AG04450 (cell line): Measurements from ENCODE around the gene ATP5IF1. TPM values are rescaled to one million over a fixed set of nuclear protein-coding genes. Genes with fewer than 3 reads are reported as not detected.

Source experiments
- CTCF ChIA-PET: fragments of 300-600, 350-600 bp; formaldehyde crosslinking; extraction: SDS; loops from one replicate; lab custom pipeline; 2022; ENCODE audit warnings: antibody characterized with exemption, inconsistent platforms; lab: Charles Lee
- POLR2A ChIA-PET: fragments of 350-600 bp; formaldehyde crosslinking; extraction: SDS; loops from one replicate; lab custom pipeline; 2021; ENCODE audit warnings: antibody characterized with exemption, inconsistent platforms; lab: Yijun Ruan, JAX
- DNase-seq: peaks from one replicate; pipeline ENCODE4 v3.0.0-alpha.2; 2011; ENCODE audit warnings: low read depth, low spot score
- H3K27ac ChIP-seq: one replicate; pipeline ENCODE4 v1.5.1; 2012; ENCODE audit warnings: low read depth, low read length, control low read depth
- H3K27me3 ChIP-seq: one replicate; pipeline ENCODE4 v1.6.0; 2012; ENCODE audit warnings: low read length; ENCODE audit not compliant: control insufficient read depth, insufficient read depth
- H3K4me3 ChIP-seq: 2 replicates; pipeline ENCODE4 v1.5.1; 2011; ENCODE audit warnings: mild to moderate bottlenecking, low read depth, low read length, control low read depth
- H3K9me3 ChIP-seq: 2 replicates; pipeline ENCODE4 v1.5.1; 2012; ENCODE audit warnings: low read length; ENCODE audit not compliant: control insufficient read depth, insufficient read depth
- polyA plus RNA-seq: library from polyadenylated mRNA; depleted of rRNA; stranded (reverse); fragments of >200 nt; gene quantifications from 2 replicates; pipeline ENCODE4 v1.2.3, GENCODE V29; 2011
- TF ChIP-seq, protein P1 (sequence below): IDR thresholded peaks from 2 replicates; pipeline ENCODE4 v1.5.1; 2011; ENCODE audit warnings: low read depth, low read length, control low read depth, inconsistent platforms

The ATP5IF1 gene
- polyA plus RNA-seq, 1 experiment, result 189 TPM

DNA sequence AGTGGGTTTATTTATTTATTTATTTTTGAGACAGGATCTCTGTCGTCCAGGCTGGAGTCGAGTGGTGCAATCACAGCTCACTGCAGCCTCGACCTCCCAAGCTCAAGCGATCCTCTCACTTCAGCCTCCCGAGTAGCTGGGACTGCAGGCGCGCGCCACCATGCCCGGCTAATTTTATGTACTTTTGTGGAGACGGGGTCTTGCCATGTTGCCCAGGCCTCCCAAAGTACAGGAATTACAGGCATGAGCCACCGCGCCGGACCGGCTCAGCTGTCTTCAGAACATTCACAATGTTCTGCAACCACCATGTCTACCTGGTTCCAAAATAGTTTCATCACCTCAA lies 2.7 kb upstream of the ATP5IF1 start:
- H3K9me3 ChIP-seq, result peaks cover 4% of the 10 kb centered on the region; the same call in 1 of the 2 replicates
- H3K27me3 ChIP-seq, result no peaks in the 10 kb centered on the region
- TF ChIP-seq, protein P1, sequence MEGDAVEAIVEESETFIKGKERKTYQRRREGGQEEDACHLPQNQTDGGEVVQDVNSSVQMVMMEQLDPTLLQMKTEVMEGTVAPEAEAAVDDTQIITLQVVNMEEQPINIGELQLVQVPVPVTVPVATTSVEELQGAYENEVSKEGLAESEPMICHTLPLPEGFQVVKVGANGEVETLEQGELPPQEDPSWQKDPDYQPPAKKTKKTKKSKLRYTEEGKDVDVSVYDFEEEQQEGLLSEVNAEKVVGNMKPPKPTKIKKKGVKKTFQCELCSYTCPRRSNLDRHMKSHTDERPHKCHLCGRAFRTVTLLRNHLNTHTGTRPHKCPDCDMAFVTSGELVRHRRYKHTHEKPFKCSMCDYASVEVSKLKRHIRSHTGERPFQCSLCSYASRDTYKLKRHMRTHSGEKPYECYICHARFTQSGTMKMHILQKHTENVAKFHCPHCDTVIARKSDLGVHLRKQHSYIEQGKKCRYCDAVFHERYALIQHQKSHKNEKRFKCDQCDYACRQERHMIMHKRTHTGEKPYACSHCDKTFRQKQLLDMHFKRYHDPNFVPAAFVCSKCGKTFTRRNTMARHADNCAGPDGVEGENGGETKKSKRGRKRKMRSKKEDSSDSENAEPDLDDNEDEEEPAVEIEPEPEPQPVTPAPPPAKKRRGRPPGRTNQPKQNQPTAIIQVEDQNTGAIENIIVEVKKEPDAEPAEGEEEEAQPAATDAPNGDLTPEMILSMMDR, result no peak
- no peak overlapping the region for H3K27ac ChIP-seq
- H3K4me3 ChIP-seq, result no peak overlapping the region
- ChIA-PET CTCF (interaction anchor here (6.4 kb wide), 1 partner anchor 15 kb away, joined by 30 read pairs; no protein-coding TSS in a partner anchor), POLR2A (no interaction called here)
- no peak for DNase-seq

DNA sequence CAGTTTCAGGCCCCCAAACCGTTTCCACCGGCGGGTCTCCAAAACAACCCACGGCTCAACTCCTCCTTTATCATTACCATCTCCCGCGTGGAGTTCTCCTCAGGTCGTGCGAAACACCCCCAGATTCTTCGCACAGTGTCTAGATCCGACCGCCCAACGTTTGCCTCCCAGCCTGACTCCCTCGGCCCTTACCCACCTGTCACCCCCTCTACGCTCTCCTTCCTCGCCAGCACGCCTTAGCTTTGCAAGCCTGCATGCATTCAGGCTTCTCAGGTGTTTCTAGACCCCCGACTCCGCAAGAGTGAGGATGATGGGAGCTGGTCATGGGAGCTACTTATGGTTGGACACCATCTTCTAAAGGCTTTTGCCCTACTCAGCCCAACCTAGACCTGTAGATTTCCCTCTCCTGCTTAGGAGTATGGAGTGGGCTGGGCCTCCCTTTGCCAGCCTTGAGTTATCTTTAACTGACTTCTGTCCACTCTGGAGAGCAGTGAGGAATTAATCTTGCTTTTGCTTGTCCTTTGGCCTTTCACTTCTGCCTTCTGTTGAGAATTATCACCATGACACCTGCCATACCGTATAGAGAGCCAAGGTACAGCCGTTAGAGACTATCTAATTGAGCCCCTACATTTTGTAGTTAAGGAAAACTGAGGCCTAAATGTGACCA lies 865 bp downstream of the ATP5IF1 start:
- POLR2A ChIA-PET, result interaction anchor here (0.6 to 1.2 kb wide), 4 partner anchors 23 to 345 kb away, joined by 3 to 13 read pairs (median 4); partner anchors contain the start of genes EYA3 and SESN2
- TF ChIP-seq, protein P1, result no peak
- CTCF ChIA-PET, result interaction anchor here (6.4 kb wide), 1 partner anchor 12 kb away, joined by 30 read pairs; no protein-coding TSS in a partner anchor
- peaks cover 4% of the 10 kb centered on the region; the same call in 1 of the 2 replicates for H3K9me3 ChIP-seq
- no peak overlapping the region for H3K27ac ChIP-seq
- H3K4me3 ChIP-seq, result peak overlapping the region; percentile 100
- H3K27me3 ChIP-seq, result no peaks in the 10 kb centered on the region
- DNase-seq, result no peak

DNA sequence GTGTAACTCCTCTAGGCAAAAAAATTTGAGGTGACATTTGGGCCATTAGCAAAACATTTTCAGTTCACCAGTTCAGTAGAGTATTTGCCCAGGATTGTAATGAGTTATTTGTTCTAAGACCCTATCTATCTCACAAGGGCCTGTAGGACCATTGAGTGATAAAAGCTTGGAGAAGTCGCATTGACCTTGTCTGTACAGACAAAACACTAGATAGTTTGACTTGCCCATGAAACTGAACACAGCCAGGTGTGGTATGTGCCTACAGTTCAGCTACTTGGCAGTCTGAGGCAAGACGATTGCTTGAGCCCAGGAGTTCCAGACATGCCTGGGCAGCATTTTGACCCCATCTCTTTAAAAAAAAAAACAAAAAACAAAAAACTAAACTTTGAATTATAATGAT lies 3.1 kb downstream of the ATP5IF1 start:
- Histone ChIP-seq H3K4me3 (no peak overlapping the region), H3K9me3 (peaks cover 4% of the 10 kb centered on the region; the same call in 1 of the 2 replicates), H3K27me3 (no peaks in the 10 kb centered on the region), H3K27ac (no peak overlapping the region)
- ChIA-PET CTCF (interaction anchor here (6.4 kb wide), 1 partner anchor 9 kb away, joined by 30 read pairs; no protein-coding TSS in a partner anchor), POLR2A (interaction anchor here (0.7 kb wide), 1 partner anchor 348 kb away, joined by 5 read pairs; no protein-coding TSS in a partner anchor)
- TF ChIP-seq, protein P1, result no peak
- no peak for DNase-seq

DNA sequence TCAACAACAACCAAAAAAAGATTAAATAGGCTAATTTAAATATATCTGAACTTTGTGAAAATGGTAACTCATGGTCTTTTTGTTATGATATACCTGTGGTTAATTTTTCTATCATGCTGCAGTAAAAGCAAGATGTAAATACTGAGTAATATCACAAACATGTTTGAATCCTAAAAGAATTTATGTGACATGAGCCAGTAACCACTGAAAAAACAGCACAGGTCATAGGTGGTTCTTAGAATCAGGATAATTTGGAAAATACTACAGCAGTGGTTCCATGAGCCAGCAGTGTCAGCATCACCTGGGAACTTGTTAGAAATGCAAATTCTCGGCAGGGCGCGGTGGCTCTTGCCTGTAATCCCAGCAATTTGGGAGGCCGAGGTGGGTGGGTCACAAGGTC lies 4.1 kb downstream of the ATP5IF1 start:
- POLR2A ChIA-PET, result no interaction called here
- Histone ChIP-seq H3K4me3 (no peak overlapping the region), H3K9me3 (peaks cover 4% of the 10 kb centered on the region; the same call in 1 of the 2 replicates), H3K27ac (no peak overlapping the region), H3K27me3 (no peaks in the 10 kb centered on the region)
- DNase-seq, result no peak
- TF ChIP-seq, protein P1, result no peak
- CTCF ChIA-PET, result no interaction called here

DNA sequence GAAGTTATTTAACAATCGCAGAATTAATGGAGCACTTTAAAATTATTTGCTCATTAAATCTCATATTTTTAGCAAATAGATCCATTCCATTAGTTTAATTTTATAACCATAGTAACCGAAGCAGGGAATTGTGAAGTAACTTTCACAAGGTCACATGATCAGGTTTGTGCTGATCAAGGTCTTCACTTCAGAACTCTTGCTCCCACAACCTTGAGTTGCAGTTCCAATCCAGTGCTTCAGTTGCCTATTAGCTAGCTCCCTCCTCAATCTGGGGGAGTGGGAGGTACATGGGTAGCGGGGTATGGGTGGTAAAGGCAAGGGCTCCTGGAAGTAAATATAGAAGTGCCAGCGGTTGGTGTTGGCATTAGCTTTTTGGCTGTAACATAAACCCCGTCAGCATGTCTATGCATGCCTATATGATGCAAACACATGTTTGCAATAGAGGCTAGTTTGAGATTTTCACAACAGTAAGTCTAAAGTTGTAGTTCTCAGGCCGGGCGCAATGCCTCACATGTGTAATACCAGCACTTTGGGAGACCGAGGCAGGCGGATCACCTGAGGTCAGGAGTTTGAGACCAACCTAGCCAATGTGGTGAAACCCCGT lies 5.8 kb downstream of the ATP5IF1 start:
- POLR2A ChIA-PET, result no interaction called here
- H3K9me3 ChIP-seq, result no peaks in the 10 kb centered on the region
- CTCF ChIA-PET, result no interaction called here
- TF ChIP-seq, protein P1, result no peak
- H3K27me3 ChIP-seq, result no peaks in the 10 kb centered on the region
- DNase-seq, result no peak
- no peak overlapping the region for H3K4me3 ChIP-seq
- H3K27ac ChIP-seq, result no peak overlapping the region
